Embryonic facial prominence (tissue), 1 donor: ENCODE measurements around the gene FOSL2.

Source experiments
- DNase-seq: peaks from one replicate; pipeline ENCODE4 v3.0.0-alpha.2; 2016; ENCODE audit errors: extremely low spot score

FOSL2 gene

DNA sequence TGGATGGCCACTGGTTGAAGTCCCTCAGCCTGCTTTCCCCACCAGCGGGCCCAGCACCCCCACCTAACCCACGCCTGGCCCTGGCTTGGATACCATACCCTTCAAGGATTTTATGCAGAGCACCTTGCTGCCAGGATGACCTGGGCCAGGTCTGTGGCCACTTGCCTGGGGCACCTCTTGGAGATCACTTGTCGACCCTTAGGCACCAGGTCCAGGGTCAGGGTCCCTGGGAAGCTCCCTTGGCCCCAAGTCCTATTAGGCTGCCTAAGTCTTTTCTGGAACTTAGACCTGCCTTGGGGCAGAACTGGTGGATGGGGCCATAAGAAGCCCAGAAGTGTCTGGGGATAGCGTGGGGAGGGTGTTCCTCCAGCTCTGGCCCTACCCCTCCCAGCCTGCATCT lies 39.1 kb downstream of the FOSL2 start:
- DNase-seq, result no peak

DNA sequence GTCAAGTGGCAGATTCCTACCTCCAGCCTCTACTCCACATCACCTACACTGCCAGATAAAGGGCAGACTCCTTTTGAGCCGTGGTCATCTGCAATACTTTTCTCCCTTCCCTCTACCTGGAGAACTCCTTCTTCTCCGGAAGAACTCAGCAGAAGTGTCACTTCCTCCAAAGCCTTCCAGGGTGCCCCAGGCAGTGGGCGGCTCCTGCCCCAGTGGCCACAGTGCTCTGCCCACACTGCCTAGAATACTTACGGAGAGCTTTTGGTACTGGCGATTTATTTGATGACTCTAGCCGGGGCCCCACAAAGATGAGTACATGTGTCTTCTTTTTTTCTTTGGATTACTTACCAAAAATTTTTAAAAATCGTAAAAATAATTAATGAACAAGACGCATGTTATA lies 39.7 kb downstream of the FOSL2 start:
- DNase-seq, result no peak

DNA sequence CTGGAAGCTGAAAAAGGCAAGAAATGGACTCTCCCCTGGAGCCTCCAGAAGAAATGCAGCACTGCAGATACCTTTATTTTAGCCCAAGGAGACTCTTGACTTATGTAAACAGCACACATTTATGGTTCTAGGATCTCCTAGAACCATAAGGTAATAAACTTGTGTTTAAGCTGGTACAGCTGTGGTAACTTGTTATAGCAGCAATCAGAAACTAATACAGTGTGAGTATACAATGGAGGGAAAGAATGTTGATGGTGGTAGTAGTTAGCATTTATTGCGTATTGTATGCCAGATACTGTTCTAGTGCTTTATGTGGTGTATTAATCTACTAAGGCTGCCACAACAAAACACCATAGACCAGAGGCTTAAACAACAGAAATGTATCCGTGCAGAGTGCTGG lies 40.6 kb downstream of the FOSL2 start:
- no peak for DNase-seq

DNA sequence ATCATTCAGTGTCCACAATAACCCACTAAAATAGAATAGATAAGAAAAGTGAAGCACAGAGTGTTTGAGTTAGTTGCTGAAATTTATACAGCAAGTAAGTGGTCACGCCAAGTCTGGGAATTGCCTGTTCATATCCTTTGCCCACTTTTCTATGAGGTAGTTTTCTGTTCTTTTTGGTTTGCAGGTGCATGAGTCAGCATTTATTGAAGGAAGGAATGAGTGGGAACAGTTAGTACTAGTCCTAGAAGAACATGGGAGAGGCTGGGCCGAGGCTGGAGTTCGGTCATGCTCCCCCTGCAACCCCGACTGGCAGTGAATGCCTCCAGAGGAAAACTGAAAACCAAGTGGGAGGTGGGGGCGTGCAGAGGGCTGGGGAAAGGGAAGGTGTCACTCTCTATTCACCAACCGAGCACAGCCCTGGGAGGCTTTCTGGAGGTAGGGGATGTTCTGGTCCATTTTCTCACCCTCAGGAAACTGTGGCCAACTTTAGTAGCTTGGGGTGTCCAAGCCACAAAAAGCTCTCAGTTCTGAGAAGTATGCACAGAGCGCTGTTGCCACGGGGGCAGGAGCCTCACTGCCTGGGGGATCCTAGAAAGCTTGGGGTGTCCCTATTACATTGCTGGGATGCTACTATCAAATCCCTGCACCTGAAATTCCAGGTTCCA lies 41.4 kb downstream of the FOSL2 start:
- no peak for DNase-seq

DNA sequence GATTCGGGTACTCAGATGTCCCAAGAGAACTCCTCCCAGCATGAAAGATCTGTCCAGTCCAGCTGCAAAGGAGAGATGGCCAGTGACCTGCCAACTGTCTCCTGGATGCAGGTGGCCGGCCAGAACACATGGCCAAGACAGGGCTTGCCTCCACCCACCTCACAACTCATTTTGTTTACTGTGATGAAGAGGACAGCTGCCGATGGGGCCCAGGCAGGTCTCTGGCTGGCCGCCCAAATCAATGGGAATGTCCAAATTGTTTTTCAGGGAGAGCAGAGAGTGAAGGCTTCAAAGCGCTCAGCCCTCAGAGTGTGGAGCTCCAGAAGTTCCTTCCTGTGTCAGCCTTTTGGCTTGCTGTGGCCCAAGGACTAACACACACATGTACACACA lies 41.9 kb downstream of the FOSL2 start:
- DNase-seq, result no peak

DNA sequence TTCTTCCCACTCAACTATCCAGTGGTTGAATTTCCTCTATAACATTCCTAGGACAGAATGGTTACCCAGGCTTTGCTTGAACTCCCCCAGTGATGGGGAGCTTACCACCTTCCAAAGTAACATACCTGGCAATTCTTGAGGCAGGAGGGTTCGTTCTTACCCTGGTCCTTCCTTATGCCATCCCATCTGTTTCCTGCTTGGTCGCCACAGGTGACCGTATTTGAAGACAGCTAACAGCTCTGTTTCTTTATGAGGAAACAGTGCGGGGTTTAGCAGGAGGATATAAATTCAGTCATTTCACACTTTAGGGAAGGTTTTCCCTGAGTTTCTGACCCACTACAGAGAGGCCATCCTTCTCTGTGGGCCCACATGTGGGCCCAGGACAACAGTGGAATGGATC lies 42.6 kb downstream of the FOSL2 start:
- DNase-seq, result no peak

DNA sequence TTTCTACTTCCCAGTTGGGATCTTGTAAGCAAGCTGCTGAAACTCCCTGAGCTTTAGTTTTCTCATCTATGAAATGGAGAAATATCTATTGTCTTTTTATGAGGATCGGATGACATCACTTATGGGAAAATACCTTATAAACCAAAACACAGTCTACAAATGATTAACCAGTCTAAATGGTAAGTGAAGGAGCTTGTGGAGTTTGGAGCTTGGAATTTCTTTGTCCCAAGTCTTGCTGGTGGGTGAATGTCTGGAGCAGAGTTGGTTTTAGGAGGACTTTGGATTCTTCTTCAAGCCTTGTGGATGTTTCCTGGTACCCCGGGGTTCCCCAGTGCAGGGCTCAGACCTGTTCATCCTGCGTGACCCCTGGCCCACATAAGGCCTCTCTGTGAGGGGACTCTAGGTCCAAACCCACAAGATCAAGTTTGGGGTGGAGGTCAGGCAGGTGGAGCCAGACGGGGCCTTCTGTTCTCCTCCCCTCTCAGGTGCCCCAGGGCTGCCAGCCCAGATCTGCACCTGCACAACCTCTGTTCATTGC lies 43.2 kb downstream of the FOSL2 start:
- DNase-seq, result no peak

DNA sequence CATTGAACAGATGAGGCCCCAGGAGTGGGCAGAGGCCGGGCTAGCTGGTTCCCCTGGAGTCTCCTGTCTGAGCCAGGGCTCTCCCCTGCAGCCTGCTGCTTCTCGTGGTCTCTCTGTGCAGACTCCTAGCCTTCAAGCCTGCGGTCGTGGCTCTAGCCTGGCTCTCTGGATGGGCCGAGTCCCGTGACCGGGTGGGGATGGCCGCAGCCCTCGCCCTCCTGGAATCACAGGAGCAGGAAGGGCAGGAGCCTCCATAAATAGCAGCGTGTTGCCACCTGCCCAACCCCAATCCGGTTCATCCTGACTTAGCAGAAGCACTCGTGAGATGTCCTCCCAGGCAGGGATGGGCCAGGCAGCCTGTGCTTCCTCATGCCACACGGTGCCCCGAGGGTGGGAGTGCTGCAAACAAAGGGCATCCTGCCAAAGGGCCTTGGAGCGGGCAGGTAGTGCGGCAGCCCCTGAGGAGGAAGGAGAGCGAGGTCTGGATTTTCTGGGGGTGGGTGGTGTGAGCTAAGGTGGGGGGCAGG lies 43.9 kb downstream of the FOSL2 start:
- DNase-seq, result no peak

DNA sequence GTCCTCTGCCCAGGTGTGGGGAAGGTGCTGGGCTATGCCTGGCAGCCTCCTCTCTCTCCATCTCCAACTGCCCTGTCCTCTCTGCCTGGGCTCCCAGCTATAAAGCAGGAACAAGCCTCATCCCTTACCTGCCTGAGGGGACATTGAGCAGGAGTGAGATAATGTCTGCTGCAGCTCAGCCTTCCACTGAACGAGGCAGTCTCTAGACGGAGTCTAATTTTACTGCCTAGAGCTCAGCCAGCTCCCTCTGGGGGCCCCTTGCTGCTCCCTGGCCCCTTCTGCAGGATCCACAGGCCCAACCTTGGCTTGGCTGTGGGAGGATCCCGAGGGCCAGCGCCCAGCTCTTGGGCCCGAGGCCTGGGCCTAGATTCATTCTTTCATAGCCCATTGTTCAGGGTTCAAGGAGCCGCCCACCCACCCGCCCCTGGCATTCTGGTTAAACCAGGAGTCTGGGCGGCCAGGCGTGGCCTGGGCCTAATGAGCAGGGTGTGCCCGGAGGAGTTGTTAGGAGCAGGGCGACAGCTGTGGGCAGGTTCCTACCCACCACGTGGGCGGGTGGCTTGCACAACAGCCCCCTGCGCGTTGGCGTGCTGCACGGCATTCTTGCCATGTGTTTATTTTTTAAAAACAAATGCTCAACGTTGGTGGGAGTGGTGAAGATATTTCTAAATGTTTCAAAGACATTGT lies 44.6 kb downstream of the FOSL2 start:
- no peak for DNase-seq

DNA sequence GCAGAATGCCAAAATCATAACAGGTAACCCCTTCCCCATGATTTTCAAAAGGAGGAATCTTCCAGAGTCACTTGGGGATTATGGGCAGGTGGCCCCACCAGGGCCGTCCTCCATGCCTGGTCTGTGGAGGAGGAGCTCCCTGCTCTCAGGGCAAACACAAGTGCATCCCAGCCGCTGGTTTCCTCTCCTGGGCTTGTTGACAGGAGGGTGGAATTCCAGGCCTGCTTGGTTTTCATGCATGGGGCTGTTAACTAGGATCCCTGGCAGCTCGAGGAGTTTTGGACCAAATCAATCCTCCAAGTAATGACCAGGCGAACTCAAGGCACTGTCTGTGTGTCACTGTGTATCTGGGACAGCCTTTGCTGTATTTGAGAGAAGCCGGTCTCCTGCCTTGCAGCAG lies 45.3 kb downstream of the FOSL2 start:
- DNase-seq, result no peak

DNA sequence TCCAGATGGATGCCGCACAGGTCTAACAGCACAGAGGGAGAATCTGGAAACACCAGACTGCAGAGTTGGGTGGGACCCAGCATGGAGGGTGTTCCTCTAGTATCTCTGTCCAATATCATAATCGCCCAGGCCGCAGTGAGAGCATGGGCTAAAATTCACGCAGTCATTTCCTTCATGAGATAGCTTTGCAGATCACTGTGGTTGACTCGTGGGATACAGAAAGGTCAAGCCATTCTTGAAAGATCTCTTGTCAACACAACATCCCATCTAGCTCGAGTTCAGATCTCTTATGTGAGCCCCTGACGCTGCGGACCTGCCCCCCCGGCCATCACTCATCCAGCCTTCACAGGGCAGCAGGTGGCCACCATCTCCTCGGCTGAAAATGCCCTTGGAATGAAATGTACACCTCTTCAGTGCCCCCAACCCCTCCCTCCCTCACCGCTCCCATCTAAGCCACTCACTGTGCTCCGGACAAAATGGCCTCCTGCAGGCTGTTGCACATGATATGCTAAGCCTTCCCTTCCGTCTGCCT lies 45.9 kb downstream of the FOSL2 start:
- no peak for DNase-seq

DNA sequence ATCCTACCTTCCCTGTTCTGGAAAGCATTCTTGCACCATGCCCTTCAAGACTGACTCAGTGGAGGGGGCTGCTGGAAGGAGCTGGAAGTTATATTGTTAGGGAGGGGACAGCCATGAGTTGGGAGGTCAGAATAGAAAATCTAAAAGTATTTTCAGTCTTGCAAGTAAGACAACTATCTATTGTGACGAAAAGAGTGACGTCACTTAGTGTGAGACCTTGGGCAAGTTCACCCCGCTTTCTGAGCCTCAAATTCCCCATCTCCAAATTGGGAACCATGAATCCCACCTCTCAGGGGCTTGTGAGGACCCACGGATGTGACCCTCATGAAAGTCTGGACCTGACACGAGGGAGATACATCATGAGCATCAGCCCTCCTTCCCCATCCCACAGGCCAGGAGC lies 46.5 kb downstream of the FOSL2 start:
- DNase-seq, result no peak

DNA sequence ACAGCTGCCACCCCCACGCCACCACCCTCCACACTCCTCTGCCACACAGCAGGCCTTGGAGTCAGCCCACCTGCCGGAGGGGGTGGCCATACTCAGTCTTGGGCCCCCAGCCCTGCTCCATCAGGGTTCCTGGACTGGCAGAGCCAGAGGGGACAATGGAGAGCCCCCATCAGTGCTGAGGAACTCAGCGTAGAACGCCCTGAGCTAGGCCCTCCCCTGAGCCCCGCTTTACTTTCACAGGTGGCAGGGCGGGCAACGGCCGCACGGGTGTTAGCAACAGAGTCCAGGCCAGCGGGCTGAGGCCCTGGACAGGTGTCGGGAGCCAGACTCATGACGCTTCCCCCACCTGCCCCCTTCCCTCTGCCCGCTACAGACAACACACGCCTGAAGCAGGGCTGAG lies 47.1 kb downstream of the FOSL2 start:
- no peak for DNase-seq

DNA sequence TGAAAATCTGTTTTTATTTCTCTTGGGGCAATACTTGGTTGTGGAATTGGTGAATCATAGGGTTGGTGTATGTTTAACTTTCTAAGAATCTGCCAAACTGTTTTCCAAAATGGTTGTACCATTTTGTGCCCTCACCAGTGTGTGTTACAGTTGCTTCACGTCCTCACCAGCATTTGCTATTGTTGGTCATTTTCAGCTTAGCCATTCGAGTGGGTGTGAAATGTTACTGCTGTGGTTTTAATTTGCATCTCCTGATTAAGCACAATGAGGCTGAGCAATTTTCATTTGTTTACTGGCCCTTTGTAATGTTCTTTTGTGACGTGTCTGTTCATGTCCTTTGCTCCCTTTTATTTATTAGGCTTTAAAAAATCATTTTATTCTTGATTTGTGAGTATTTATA lies 49.7 kb downstream of the FOSL2 start:
- no peak for DNase-seq

DNA sequence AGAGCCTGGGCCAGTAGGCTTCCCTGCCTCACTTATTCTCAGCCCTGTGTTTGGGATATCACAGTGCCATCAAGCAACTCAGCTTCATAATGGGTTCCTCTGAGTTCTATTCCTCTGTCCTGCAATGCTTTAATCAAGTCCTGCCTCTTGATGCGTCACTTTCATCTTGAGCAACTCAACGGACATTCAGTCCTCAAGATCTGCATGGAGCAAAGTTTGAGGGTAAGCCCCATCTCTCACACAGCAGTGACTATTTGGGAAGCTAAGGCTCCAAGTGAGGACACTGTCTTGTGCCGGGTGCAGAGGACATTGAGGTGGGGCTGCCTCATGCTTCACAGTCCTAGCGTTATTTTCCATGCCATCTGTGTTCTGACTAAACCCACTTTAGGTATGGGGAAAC lies 52.3 kb downstream of the FOSL2 start:
- no peak for DNase-seq

DNA sequence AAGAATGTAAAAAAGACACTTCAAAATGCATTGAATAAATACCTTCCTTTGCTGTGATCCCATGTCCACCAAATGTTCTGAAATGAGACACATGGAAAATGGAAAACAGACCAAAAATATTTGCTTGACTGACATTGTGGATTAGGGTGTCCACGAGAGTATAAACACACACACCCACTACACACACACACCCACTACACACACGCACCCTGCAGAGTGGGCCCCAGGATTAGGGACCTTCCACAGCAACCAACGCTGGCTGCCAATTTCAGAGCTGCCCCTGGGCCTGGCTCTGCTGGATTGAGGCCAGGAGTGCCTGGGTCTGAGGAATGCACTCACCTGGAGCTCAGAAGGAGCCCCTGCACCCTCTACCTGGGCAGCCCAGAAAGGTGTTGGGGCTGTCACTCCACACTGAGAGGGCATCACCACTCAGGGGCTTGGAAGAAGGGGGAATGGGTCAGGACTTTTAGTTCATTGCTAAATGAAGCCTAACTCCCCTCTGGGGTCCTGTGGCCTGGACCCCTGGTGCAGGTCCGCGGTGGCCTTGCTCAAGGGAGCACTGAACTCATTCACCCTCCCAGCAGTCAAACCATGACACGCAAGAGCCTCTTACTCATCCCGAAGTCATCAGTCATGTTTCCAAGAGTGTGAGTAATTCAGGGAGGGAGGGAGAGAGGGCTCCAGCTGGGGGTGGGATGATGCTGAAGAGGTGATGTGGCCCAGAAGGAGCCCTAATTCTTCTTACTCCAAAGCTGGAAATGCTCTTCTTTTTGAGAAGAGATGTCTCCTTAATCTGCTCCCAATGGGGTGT lies 53.0 kb downstream of the FOSL2 start:
- no peak for DNase-seq

DNA sequence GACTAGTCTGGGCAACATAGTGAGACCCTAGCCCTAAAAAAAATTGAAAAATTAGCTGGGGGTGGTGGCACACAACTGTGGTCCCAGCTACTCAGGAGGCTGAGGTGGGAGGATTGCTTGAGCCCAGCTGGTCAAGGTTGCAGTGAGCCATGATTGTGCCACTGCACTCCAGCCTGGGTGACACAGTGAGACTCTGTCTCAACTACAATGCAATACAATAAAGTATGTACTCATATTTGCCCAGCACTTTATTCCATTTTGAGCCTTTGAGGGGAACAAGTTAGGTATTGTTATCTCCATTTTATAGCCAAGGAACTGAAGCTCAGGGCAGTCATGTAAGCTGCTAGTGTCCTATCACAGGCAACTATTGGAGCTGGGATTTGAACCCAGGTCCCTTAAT lies 53.9 kb downstream of the FOSL2 start:
- DNase-seq, result no peak

DNA sequence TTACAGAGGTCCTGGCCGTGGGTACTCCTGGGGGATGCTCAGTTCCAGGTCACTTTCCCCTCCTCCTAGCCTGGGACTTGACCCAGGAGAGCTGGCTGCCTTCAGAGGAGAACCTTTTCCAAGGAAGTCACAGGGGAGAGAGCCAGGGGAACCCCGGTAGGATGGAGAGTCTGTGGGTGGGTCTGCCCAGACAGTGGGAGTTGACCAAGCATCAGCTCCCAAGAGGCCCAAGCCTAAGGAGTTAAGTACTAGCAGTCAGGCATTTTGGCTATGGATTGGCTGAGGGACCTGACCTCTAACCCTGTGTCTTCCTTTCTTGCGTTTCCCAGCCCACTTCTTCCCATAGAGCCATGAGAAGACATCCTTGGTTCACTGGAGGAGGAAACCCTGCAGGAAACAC lies 54.4 kb downstream of the FOSL2 start:
- no peak for DNase-seq

DNA sequence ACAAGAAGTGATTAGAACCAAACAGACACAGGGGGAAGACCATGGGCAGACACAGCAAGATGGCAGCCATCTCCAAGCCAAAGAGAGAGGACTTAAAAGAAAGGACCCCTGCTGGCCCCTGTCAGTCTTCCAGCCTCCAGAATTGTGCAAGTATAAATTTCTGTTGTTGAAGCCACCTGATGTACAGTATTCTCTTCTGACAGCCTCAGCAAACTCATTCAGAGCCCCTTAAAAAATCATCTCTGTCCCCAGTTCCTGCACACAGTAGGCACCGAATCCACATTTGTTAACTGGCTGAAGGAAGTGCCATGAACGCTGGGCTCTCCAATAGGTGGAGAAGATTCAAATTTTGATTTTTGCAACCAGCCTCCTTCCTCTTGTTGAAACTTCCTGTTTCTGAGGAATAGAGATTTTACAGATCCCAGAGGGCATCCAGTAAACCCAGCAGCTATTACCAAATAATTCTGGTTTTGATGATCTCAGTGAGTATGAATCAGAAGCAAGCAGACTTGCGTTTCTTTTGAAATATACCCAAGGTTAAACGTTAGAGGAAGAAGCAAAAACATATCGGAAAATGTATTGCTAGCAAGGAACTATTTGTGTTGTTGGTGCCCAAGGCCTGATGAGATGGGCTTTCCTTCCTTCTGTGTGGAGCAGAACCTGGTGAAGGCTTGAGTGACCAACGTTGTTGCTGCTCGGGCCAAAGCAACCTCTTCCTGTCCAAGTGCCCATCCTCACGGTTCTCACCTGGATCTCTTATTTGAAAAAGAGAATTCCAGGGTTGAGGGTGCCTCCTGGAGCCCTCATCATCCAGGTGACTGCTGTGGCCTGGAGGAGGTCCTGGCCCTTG lies 55.5 kb downstream of the FOSL2 start:
- DNase-seq, result no peak

DNA sequence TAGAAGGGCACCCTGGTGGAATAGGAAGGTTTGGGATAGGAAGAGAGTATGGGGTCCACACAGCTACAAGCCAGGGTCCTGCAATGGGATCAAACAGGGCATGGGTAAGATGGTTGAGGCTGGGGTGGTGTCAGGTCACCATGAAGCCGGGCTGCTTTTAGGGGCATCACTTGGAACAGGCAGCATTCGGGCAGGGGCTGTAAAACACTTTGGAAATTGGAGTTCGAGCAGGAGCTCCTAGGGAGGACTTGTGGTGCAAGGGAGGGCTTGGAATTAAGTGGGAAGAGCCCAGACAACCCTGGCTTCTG lies 56.1 kb downstream of the FOSL2 start:
- no peak for DNase-seq

DNA sequence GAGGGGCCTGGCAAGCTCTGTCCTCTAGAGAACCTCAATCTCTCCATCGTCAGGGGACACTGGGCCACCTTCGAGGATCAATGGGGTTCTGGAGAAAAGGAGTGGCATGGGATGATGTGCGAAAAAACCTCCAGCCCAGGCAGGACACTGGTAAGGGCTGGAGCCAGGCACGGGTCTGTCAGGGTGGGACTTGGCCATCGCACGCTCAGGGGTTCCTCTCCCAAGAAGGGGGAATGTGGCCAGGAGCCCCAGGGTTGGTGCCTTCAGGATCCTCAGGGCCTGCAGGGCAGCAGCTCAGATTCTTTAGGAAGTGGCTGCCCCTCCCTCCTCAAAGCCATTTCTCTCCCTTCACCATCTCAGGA lies 56.4 kb downstream of the FOSL2 start:
- no peak for DNase-seq
